Ramos (cell line): ENCODE measurements around the gene EDEM2.
"Not testable (repeated sequence)": the region's sequence is repeated elsewhere in the genome, so short reads cannot be mapped to it uniquely, and the experiment has no call there.

Source experiments
- in situ Hi-C: fragments of 300-500 bp; cut with MboI; formaldehyde crosslinking; loops from one replicate; pipeline ENCODE4 v1.14.3; 2022; ENCODE audit warnings: low sequenced_read_pairs; ENCODE audit not compliant: unreplicated experiment

Gene EDEM2

GRCh38 chr20:35171438-35171752 lies 24.3 kb upstream of the EDEM2 start:
- in situ Hi-C loops = no loop called here

GRCh38 chr20:35168701-35169409 lies 21.7 kb upstream of the EDEM2 start:
- in situ Hi-C loops = not testable (repeated sequence)

DNA sequence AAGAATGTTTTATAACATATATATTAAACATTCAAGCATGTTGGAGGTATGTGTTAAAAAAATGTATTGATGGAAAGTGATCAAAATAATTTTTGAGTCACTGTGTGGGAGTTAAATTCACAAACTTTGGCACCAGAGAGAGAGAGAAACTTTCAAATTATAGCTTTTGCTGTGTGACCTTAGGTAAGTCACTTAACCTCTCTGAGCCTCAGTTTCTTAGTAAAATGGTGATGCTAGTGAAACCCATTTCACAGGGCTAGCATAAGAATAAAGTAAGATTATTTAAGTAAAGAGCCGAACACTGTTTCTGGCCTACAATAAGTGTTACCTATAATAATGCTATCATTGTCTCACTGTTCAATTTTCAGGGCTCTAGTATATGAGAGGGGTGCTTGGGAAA lies 20.7 kb upstream of the EDEM2 start:
- in situ Hi-C loops = no loop called here

- in situ Hi-C loops = no loop called here
Observed at GRCh38 chr20:35166242-35166830, 19.2 kb upstream of the EDEM2 start.

- in situ Hi-C loops = no loop called here
Observed at GRCh38 chr20:35165221-35166185, 18.4 kb upstream of the EDEM2 start.

DNA sequence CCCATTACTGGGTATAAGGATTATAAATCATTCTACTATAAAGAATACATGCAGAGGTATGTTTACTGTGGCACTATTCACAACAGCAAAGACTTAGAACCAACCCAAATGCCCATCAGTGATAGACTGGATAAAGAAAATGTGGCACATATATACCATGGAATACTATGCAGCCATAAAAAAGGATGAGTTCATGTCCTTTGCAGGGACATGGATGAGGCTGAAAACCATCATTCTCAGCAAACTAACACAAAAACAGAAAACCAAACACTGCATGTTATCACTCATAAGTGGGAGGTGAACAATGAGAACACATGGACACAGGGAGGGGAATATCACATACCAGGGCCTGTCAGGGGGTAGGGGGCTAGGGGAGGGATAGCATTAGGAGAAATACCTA lies 17.4 kb upstream of the EDEM2 start:
- in situ Hi-C loops = not testable (repeated sequence)

- in situ Hi-C loops = not testable (repeated sequence)
Observed at GRCh38 chr20:35160341-35160740, 13.2 kb upstream of the EDEM2 start.

DNA sequence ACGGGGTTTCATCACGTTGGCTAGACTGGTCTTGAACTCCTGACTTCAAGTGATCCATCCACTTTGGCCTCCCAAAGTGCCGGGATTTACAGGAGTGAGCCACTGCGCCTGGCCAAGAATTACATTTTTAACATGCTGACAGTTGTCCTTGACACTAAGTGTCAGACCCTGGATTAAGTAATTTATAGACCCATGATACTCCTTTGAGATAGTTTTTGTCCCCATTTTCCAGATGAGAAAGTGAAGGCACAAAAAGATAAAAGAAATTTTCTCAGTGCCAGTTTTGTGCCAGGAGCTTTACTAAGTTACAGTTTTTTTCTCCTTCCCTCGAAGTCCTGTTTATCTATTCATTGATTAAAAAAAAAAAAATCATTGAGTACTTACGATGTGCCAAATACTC lies 9.8 kb upstream of the EDEM2 start:
- in situ Hi-C loops = no loop called here

GRCh38 chr20:35155936-35156335 lies 8.8 kb upstream of the EDEM2 start:
- in situ Hi-C loops = no loop called here

DNA sequence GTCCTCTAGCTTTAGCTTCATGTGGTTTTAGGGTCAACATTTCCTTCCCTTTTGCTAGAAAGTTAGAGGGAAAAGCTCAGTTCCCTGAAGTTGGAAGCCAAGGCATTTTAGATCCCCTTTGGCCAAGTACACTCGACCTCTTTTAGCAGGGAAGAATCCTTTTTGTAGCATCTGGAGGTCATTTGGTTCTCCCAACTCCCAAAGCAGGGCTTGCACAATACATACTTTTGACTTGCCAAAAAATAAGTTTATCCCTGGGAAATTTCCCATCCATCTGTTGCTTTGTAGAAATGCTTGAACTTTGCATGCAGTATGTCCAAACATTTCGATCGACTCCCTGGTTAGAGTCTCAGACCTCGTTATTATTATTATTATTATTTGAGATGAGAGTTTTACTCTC lies 4.6 kb upstream of the EDEM2 start:
- in situ Hi-C loops = no loop called here

- in situ Hi-C loops = no loop called here
Observed at GRCh38 chr20:35150846-35151579, 3.9 kb upstream of the EDEM2 start.

- in situ Hi-C loops = not testable (repeated sequence)
Observed at GRCh38 chr20:35147575-35148071, 487 bp upstream of the EDEM2 start.

GRCh38 chr20:35146299-35146919 lies 727 bp downstream of the EDEM2 start:
- in situ Hi-C loops = no loop called here

- in situ Hi-C loops = no loop called here
Observed at GRCh38 chr20:35145141-35145564, 2.0 kb downstream of the EDEM2 start.

- in situ Hi-C loops = no loop called here
Observed at GRCh38 chr20:35144694-35145093, 2.4 kb downstream of the EDEM2 start.

GRCh38 chr20:35135867-35136586 lies 11.1 kb downstream of the EDEM2 start:
- in situ Hi-C loops = no loop called here

DNA sequence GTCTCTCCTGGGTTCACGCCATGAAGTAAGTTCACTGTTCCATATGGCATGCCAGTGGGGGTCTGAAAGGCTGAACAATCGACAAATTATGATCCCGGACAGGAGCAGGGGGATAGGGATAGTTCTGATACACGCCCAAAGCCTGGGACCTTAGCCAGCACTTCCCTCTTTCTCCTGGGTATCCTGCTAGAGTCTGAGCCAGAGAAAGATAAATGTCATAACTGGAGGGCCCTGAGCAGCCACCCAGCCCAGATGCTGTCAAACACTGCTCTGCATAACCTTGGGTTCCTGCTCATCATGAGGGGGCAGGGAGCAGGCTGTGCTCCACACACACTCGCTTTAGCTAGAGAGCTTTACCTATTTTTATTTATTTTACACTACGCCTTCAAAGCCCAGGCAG lies 12.3 kb downstream of the EDEM2 start:
- in situ Hi-C loops = no loop called here

DNA sequence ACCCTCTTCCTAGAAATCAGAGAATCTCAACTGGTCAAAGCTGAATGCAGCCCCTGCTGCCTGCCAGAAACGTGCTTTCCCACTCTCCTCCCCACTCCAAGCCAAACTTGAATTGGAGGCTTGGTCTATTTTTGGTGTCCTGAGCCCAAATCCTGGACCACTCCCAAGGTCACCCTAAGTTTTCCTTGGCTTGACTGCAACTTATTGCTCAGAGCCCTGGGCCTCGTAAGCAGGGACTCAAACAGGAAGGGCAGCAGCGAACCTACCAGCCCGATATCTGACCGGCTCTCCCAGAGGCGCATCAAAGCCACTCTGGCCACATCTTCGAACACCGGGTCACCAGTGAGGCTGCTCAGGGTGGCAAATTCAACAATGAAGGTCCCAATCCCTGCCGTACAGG lies 12.7 kb downstream of the EDEM2 start:
- in situ Hi-C loops = no loop called here

DNA sequence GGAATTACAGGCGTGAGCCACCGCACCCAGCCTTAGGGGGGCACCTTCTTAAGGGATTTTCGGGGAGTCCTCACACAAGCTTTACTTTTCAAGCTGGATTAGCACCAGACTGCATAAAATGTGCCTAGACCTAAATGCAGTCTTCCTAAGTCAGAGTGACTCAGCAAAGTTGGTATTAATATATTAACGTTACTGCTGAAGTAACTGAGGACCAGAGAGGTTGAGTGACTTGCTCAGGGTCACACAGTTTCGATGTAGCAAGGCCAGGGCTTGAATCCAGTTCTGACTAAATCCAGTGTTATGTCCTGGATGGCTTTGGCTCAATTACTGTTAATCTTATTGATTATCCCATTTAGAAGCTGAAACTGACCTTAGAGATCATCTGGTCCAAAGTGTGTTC lies 13.4 kb downstream of the EDEM2 start:
- in situ Hi-C loops = no loop called here
